PC-9 (cell line): ENCODE data around the gene OCA2. TPM values are rescaled to one million over a fixed set of nuclear protein-coding genes. Genes with fewer than 3 reads are reported as not detected.

Experiments
- BruUV-seq: library from RNA; stranded (reverse); fragments of 400-500 nt; replicated peaks from 2 replicates; lab custom pipeline; 2021; lab: Mats Ljungman, UMichigan
- CTCF ChIA-PET: fragments of 300-600 bp; sonication (Branson Sonifier 250); formaldehyde crosslinking; loops from one replicate; lab custom pipeline; 2022; ENCODE audit warnings: antibody characterized with exemption; lab: Charles Lee
- POLR2A ChIA-PET: fragments of 300-600 bp; sonication (Branson Sonifier 250); formaldehyde crosslinking; loops from one replicate; lab custom pipeline; 2022; ENCODE audit warnings: antibody characterized with exemption; ENCODE audit not compliant: unreplicated experiment; lab: Charles Lee
- DNase-seq, 2 experiments: peaks; one replicate each; pipeline versions ENCODE4 v3.0.0 to v3.0.0-alpha.2; 2015 to 2022; ENCODE audit warnings: mixed read lengths in 1 of 2
- H2AFZ ChIP-seq: fragments of 200-600 bp; sonication (generic); 2 replicates; pipeline ENCODE4 v1.8.1; 2017; ENCODE audit warnings: antibody characterized with exemption
- H3F3A ChIP-seq: fragments of 200-600 bp; sonication (generic); 2 replicates; pipeline ENCODE4 v1.8.1; 2017; ENCODE audit warnings: antibody characterized with exemption, mild to moderate bottlenecking, low read depth; ENCODE audit not compliant: insufficient read depth
- H3K27ac ChIP-seq: fragments of 200-600 bp; sonication (generic); 2 replicates; pipeline ENCODE4 v1.6.1; 2016; ENCODE audit warnings: mixed run types
- H3K27me3 ChIP-seq: fragments of 200-600 bp; sonication (generic); 2 replicates; pipeline ENCODE4 v1.6.1; 2016; ENCODE audit warnings: low read depth, mixed run types; ENCODE audit not compliant: insufficient read depth
- H3K36me3 ChIP-seq: fragments of 200-600 bp; sonication (generic); 2 replicates; pipeline ENCODE4 v1.6.1; 2016; ENCODE audit warnings: low read depth, mixed run types
- H3K4me1 ChIP-seq: fragments of 200-600 bp; sonication (generic); replicated peaks from 2 replicates; pipeline ENCODE4 v1.6.1; 2016; ENCODE audit warnings: mixed run types; ENCODE audit not compliant: insufficient read depth
- H3K4me2 ChIP-seq: fragments of 200-600 bp; sonication (generic); 2 replicates; pipeline ENCODE4 v1.6.1; 2017; ENCODE audit warnings: mixed run types
- H3K4me3 ChIP-seq: fragments of 200-600 bp; sonication (generic); 2 replicates; pipeline ENCODE4 v1.6.1; 2016; ENCODE audit warnings: mixed run types
- H3K79me2 ChIP-seq: fragments of 200-600 bp; sonication (generic); 2 replicates; pipeline ENCODE4 v1.6.1; 2017; ENCODE audit warnings: low read depth, mixed run types
- H3K9me2 ChIP-seq: fragments of 200-600 bp; sonication (generic); 2 replicates; pipeline ENCODE4 v1.8.1; 2017; ENCODE audit warnings: mild to moderate bottlenecking; ENCODE audit not compliant: insufficient read depth
- H3K9me3 ChIP-seq: fragments of 200-600 bp; sonication (generic); 2 replicates; pipeline ENCODE4 v1.8.1; 2016; ENCODE audit warnings: low read depth; ENCODE audit not compliant: insufficient read depth
- H4K20me1 ChIP-seq: fragments of 200-600 bp; sonication (generic); 2 replicates; pipeline ENCODE4 v1.8.1; 2017; ENCODE audit not compliant: insufficient read depth
- CTCF ChIP-seq: fragments of 200-600 bp; sonication (generic); conservative IDR thresholded peaks from 2 replicates; pipeline ENCODE4 v1.6.1; 2017; ENCODE audit warnings: mixed run types, antibody characterized with exemption, mild to moderate bottlenecking, moderate library complexity
- EZH2 ChIP-seq: fragments of 200-600 bp; sonication (generic); IDR thresholded peaks from 2 replicates; pipeline ENCODE4 v1.8.0; 2017; ENCODE audit warnings: antibody characterized with exemption, low read depth
- intact Hi-C: fragments of 100-400 bp; cut with micrococcal nuclease; formaldehyde crosslinking; loops from one replicate; pipeline ENCODE4 v1.10.0; 2022; ENCODE audit not compliant: unreplicated experiment
- total RNA-seq: library from RNA; stranded (reverse); gene quantifications from 2 replicates; pipeline ENCODE4 v1.2.3, GENCODE V29; 2021

OCA2 gene
- total RNA-seq, 1 experiment from 2014 or later = not detected

- Histone ChIP-seq H4K20me1 (no peaks in the 10 kb centered on the region), H3F3A (no peaks in the 10 kb centered on the region), H3K27ac (no peak overlapping the region), H3K9me2 (no peaks in the 10 kb centered on the region), H3K9me3 (no peaks in the 10 kb centered on the region), H3K36me3 (no peaks in the 10 kb centered on the region), H3K4me2 (no peak overlapping the region), H3K4me3 (no peak overlapping the region), H3K27me3 (peaks cover 15% of the 10 kb centered on the region; the same call in 1 of the 2 replicates), H2AFZ (no peak overlapping the region), H3K4me1 (no peaks in the 10 kb centered on the region), H3K79me2 (no peaks in the 10 kb centered on the region)
- no TSS peak for BruUV-seq
- TF ChIP-seq CTCF = no peak
- no peak for TF ChIP-seq EZH2
- intact Hi-C loops = no loop called here
- ChIA-PET CTCF (no interaction called here), POLR2A (no interaction called here)
- DNase-seq = no peak
Observed at GRCh38 chr15:28100516-28101195, 1.5 kb upstream of the OCA2 start.

- Histone ChIP-seq H3K9me3 (no peaks in the 10 kb centered on the region), H3K79me2 (no peaks in the 10 kb centered on the region), H2AFZ (no peak overlapping the region), H3K4me3 (no peak overlapping the region), H3K27ac (no peak overlapping the region), H3K4me1 (no peaks in the 10 kb centered on the region), H3K27me3 (peaks cover 15% of the 10 kb centered on the region; the same call in 1 of the 2 replicates), H4K20me1 (no peaks in the 10 kb centered on the region), H3K9me2 (no peaks in the 10 kb centered on the region), H3K4me2 (no peak overlapping the region), H3F3A (no peaks in the 10 kb centered on the region), H3K36me3 (no peaks in the 10 kb centered on the region)
- intact Hi-C loops = no loop called here
- POLR2A ChIA-PET = no interaction called here
- no TSS peak for BruUV-seq
- no peak for DNase-seq
- CTCF ChIA-PET = no interaction called here
- TF ChIP-seq CTCF (no peak), EZH2 (no peak)
Observed at GRCh38 chr15:28099555-28100140, 533 bp upstream of the OCA2 start.

GRCh38 chr15:28098360-28098765, 752 bp downstream of the OCA2 start:
- no TSS peak for BruUV-seq
- no peak overlapping the region for H2AFZ ChIP-seq
- no peaks in the 10 kb centered on the region for H4K20me1 ChIP-seq
- DNase-seq = no peak
- no peaks in the 10 kb centered on the region for H3K9me3 ChIP-seq
- no peak overlapping the region for H3K27ac ChIP-seq
- no peaks in the 10 kb centered on the region for H3F3A ChIP-seq
- CTCF ChIA-PET = no interaction called here
- H3K79me2 ChIP-seq = no peaks in the 10 kb centered on the region
- POLR2A ChIA-PET = no interaction called here
- H3K4me1 ChIP-seq = no peaks in the 10 kb centered on the region
- no peak overlapping the region for H3K4me3 ChIP-seq
- H3K4me2 ChIP-seq = no peak overlapping the region
- peaks cover 15% of the 10 kb centered on the region; the same call in 1 of the 2 replicates for H3K27me3 ChIP-seq
- TF ChIP-seq EZH2 (no peak), CTCF (no peak)
- intact Hi-C loops = no loop called here
- H3K36me3 ChIP-seq = no peaks in the 10 kb centered on the region
- no peaks in the 10 kb centered on the region for H3K9me2 ChIP-seq
